Thoracic aorta (tissue), 2 donors: ENCODE data around the gene BRSK2. TPM values are rescaled to one million over a fixed set of nuclear protein-coding genes. Genes with fewer than 3 reads are reported as not detected.
"Not testable (repeated sequence)": the region's sequence is repeated elsewhere in the genome, so short reads cannot be mapped to it uniquely, and the experiment has no call there.

ENCODE experiments used
- ATAC-seq: fragments of 150-250 bp; one replicate; pipeline ENCODE4 v1.8.0; 2017; ENCODE audit warnings: low read depth; ENCODE audit not compliant: insufficient number of reproducible peaks, low FRiP score
- DNase-seq: peaks from one replicate; pipeline ENCODE4 v3.0.0-alpha.2; 2020; ENCODE audit warnings: low spot score
- H3K27ac ChIP-seq, 2 donors: fragments of 200-600 bp; sonication (generic); 1 replicate in 1 of 2; 2 replicates in 1 of 2; pipeline ENCODE4 v1.5.1; 2016; ENCODE audit warnings: mild to moderate bottlenecking in 2 of 2, moderate library complexity in 2 of 2
- H3K27me3 ChIP-seq: fragments of 200-600 bp; sonication (generic); replicated peaks from 2 replicates; pipeline ENCODE4 v1.6.0; 2016; ENCODE audit warnings: mild to moderate bottlenecking; ENCODE audit not compliant: insufficient read depth
- H3K36me3 ChIP-seq: fragments of 200-600 bp; sonication (generic); one replicate; pipeline ENCODE4 v1.5.1; 2016
- H3K4me1 ChIP-seq, 2 donors: fragments of 200-600 bp; sonication (generic); 1 replicate in 1 of 2; 2 replicates in 1 of 2; pipeline versions ENCODE4 v1.5.1 to v1.6.0; 2016; ENCODE audit warnings: low read depth in 2 of 2, mild to moderate bottlenecking in 1 of 2; ENCODE audit not compliant: control insufficient read depth in 1 of 2
- H3K4me3 ChIP-seq: fragments of 200-600 bp; sonication (generic); 2 replicates; pipeline ENCODE4 v1.5.1; 2016; ENCODE audit warnings: mild to moderate bottlenecking
- H3K9me3 ChIP-seq: fragments of 200-600 bp; sonication (generic); 2 replicates; pipeline ENCODE4 v1.5.1; 2016
- total RNA-seq, 2 donors: library from RNA; depleted of rRNA; stranded (reverse); fragments of >200 nt; gene quantifications; one replicate each; pipeline versions ENCODE4 v1.1.0 to v1.2.3, GENCODE V29; 2016
- TF ChIP-seq, protein P1 (sequence below): fragments of 200-600 bp; sonication (generic); IDR thresholded peaks from one replicate; pipeline ENCODE4 v1.5.1; 2019; ENCODE audit warnings: antibody characterized with exemption

Gene BRSK2
- total RNA-seq, 2 donors from 2014 or later = 1.2 TPM; not detected in 1

DNA sequence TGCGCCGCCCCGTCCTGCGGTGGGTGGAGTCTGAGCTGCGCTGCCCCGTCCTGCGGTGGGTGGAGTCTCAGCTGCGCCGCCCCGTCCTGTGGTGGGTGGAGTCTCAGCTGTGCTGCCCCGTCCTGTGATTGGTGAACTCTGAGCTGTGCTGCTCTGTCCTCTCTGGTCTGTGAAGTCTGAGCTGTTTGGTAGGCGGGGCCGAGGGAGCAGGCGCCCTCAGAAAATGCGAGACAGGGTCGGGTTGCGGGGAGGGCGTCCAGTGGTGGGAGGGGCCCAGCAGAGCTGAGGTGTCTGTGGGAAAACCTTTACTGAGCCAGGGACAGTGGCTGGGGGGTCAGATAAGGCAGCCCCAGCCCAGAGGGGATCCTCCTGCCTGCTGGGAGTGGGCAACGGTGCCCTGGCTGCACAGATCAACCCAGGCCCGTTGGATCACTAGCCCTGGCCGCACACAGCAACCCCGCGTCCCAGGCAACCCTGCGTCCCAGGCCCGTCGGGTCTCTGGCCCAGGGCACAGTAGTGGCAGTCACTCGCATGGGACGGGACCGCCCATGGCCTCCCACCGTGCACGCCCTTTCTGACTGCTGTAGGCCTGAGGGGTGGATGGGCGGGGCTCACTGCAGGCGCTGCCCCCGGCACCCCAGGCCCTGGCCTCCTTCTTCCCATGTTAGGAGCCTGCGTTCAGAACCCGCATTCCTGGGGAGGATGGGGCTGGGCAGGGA lies 22.8 kb downstream of the BRSK2 start:
- no peak overlapping the region for H3K27ac ChIP-seq
- ATAC-seq (no peak), DNase-seq (no peak)
- H3K27me3 ChIP-seq = no peaks in the 10 kb centered on the region
- no peak overlapping the region for H3K4me3 ChIP-seq
- H3K9me3 ChIP-seq = peaks cover 8% of the 10 kb centered on the region
- TF ChIP-seq, protein P1, sequence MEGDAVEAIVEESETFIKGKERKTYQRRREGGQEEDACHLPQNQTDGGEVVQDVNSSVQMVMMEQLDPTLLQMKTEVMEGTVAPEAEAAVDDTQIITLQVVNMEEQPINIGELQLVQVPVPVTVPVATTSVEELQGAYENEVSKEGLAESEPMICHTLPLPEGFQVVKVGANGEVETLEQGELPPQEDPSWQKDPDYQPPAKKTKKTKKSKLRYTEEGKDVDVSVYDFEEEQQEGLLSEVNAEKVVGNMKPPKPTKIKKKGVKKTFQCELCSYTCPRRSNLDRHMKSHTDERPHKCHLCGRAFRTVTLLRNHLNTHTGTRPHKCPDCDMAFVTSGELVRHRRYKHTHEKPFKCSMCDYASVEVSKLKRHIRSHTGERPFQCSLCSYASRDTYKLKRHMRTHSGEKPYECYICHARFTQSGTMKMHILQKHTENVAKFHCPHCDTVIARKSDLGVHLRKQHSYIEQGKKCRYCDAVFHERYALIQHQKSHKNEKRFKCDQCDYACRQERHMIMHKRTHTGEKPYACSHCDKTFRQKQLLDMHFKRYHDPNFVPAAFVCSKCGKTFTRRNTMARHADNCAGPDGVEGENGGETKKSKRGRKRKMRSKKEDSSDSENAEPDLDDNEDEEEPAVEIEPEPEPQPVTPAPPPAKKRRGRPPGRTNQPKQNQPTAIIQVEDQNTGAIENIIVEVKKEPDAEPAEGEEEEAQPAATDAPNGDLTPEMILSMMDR = no peak
- H3K4me1 ChIP-seq = no peaks in the 10 kb centered on the region
- H3K36me3 ChIP-seq = no peaks in the 10 kb centered on the region

DNA sequence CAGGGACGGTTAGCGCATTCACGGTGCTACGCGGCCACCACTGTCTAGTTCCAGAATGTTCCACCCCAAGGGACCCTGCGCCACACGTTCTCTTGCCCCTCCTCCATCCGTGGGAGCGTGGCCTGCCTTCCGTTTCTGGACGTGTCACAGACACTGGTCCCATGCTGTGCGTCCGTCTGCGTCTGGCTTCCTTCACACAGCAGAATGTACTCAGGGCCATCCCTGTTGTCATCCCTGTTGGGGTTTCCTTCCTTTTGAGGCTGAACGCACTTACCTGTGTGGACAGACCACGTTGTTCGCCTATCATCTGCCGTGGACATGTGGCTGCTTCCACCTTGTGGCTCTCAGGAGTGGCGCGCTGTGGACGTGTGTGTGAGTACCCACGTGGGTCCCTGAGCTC lies 24.9 kb downstream of the BRSK2 start:
- TF ChIP-seq, protein P1 = no peak
- no peak for DNase-seq

DNA sequence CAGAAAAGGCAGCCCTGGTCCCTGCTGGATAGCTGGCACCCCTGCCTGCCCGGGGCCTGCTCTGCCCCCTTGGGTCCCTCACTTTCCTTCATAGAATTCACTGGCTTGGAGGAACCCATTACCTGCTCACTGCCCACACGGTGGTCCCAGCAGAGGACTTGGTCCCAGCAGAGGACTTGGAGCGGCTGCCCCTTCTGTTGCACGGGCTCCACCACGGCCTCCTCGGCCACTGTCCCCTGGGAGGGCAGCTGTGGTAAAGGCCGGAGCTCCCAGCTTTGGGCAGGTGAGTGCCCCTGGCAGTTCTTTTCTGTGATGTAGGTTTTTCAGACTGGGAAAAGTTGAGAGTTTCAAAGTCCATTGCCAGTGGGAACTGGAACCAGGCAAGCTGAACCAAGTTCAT lies 25.9 kb downstream of the BRSK2 start:
- Histone ChIP-seq H3K27me3 (no peaks in the 10 kb centered on the region), H3K27ac (no peak overlapping the region), H3K36me3 (no peaks in the 10 kb centered on the region), H3K4me1 (no peaks in the 10 kb centered on the region), H3K9me3 (peaks cover 36% of the 10 kb centered on the region), H3K4me3 (no peak overlapping the region)
- ATAC-seq (no peak), DNase-seq (no peak)
- TF ChIP-seq, protein P1 = no peak

More for the DNA sequence above, 24.9 kb downstream of the BRSK2 start:
- Histone ChIP-seq H3K27me3 (no peaks in the 10 kb centered on the region), H3K4me3 (no peak overlapping the region), H3K27ac (no peak overlapping the region), H3K9me3 (peaks cover 29% of the 10 kb centered on the region), H3K4me1 (no peaks in the 10 kb centered on the region), H3K36me3 (no peaks in the 10 kb centered on the region)
- no peak for ATAC-seq

DNA sequence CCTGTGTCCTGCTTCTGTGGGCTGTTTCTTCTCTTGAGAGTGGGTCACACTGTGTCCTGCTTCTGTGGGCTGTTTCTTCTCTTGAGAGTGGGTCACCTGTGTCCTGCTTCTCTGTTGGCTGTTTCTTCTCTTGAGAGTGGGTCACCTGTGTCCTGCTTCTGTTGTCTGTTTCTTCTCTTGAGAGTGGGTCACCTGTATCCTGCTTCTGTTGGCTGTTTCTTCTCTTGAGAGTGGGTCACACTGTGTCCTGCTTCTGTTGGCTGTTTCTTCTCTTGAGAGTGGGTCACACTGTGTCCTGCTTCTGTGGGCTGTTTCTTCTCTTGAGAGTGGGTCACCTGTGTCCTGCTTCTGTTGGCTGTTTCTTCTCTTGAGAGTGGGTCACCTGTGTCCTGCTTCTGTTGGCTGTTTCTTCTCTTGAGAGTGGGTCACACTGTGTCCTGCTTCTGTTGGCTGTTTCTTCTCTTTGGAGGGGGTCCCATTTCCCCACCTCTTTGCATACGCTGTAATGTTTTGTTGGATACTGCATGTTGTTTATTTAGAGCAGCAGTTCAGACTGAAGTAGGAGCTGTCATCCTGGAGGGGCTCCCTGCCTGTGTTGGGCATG lies 28.6 kb downstream of the BRSK2 start:
- H3K9me3 ChIP-seq = peaks cover 36% of the 10 kb centered on the region
- not testable (repeated sequence) for H3K27ac ChIP-seq, H3K4me1 ChIP-seq, ATAC-seq, H3K4me3 ChIP-seq, H3K27me3 ChIP-seq, DNase-seq, H3K36me3 ChIP-seq

DNA sequence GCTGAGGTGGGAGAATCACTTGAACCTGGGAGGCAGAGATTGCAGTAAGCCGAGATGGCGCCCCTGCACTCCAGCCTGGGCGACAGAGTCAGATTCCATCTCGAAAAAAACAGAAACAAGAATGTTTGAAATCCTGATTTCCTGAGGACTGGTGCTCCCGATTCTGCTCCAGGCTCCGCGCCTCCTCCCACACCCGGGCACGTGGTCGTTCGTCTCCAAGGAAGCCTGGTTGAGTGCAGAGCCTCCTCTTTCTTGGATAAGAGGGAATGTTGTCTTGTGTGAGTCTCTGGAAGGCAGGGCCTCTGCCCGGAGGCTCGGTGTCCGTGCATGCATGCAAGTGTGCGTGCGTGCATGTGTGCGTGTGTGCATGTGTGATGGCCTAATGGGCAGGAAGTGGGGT lies 30.1 kb downstream of the BRSK2 start:
- Histone ChIP-seq H3K36me3 (no peaks in the 10 kb centered on the region), H3K27me3 (no peaks in the 10 kb centered on the region), H3K4me1 (no peaks in the 10 kb centered on the region), H3K9me3 (peaks cover 36% of the 10 kb centered on the region), H3K27ac (no peak overlapping the region), H3K4me3 (no peak overlapping the region)
- no peak for DNase-seq
- ATAC-seq = no peak
- TF ChIP-seq, protein P1 = no peak
